Mesenchymal stem cell (in vitro differentiated cells and primary cell): Measurements from ENCODE around the gene NRTN.

Experiments
- DNase-seq: peaks from one replicate; pipeline ENCODE4 v3.0.0-alpha.2; 2013
- H2AFZ ChIP-seq: one replicate; pipeline ENCODE4 v1.6.1; 2013; ENCODE audit warnings: low read depth, mild to moderate bottlenecking, control low read depth, inconsistent platforms, low read length, moderate library complexity
- H2AK5ac ChIP-seq: 2 replicates; pipeline ENCODE4 v1.6.1; 2013; ENCODE audit warnings: low read length, moderate library complexity, mild to moderate bottlenecking, inconsistent platforms; ENCODE audit not compliant: severe bottlenecking
- H2BK120ac ChIP-seq: one replicate; pipeline ENCODE4 v1.6.1; 2013; ENCODE audit warnings: low read depth, mild to moderate bottlenecking, inconsistent platforms, low read length, moderate library complexity
- H2BK12ac ChIP-seq, 2 experiments: one replicate each; pipeline ENCODE4 v1.6.1; 2013; ENCODE audit warnings: inconsistent platforms in 2 of 2, low read length in 2 of 2, mild to moderate bottlenecking in 2 of 2, moderate library complexity in 2 of 2, control low read depth in 1 of 2
- H2BK15ac ChIP-seq: one replicate; pipeline ENCODE4 v1.6.1; 2013; ENCODE audit warnings: mild to moderate bottlenecking, low read depth, inconsistent platforms; ENCODE audit not compliant: poor library complexity, severe bottlenecking
- H2BK5ac ChIP-seq: 2 replicates; pipeline ENCODE4 v1.6.1; 2013; ENCODE audit warnings: low read depth, mild to moderate bottlenecking, low read length, control low read depth, inconsistent platforms; ENCODE audit not compliant: poor library complexity, severe bottlenecking
- H3K14ac ChIP-seq, 2 experiments: one replicate each; pipeline ENCODE4 v1.6.1; 2013; ENCODE audit warnings: inconsistent platforms in 2 of 2, low read length in 2 of 2, control low read depth in 1 of 2, mild to moderate bottlenecking in 1 of 2, moderate library complexity in 1 of 2
- H3K18ac ChIP-seq, 2 experiments: one replicate each; pipeline ENCODE4 v1.6.1; 2013; ENCODE audit warnings: inconsistent platforms in 2 of 2, low read length in 2 of 2, control low read depth in 1 of 2, low read depth in 1 of 2, mild to moderate bottlenecking in 1 of 2
- H3K23ac ChIP-seq, 2 experiments: one replicate each; pipeline ENCODE4 v1.6.1; 2013; ENCODE audit warnings: inconsistent platforms in 2 of 2, low read length in 2 of 2, mild to moderate bottlenecking in 2 of 2, moderate library complexity in 2 of 2, control low read depth in 1 of 2
- H3K27ac ChIP-seq: 2 replicates; pipeline ENCODE4 v1.5.1; 2013; ENCODE audit warnings: mild to moderate bottlenecking, moderate library complexity, low read length, control low read depth, inconsistent platforms; ENCODE audit not compliant: poor library complexity, severe bottlenecking
- H3K27me3 ChIP-seq, 2 experiments: 2 replicates each; pipeline versions ENCODE4 v1.6.1 to v1.7.0; 2013; ENCODE audit warnings: low read length in 2 of 2, mild to moderate bottlenecking in 2 of 2, moderate library complexity in 2 of 2, control low read depth in 1 of 2, inconsistent platforms in 1 of 2; ENCODE audit not compliant: control insufficient read depth in 1 of 2, insufficient read depth in 1 of 2
- H3K36me3 ChIP-seq, 2 experiments: 2 replicates each; pipeline versions ENCODE4 v1.6.1 to v1.7.0; 2013; ENCODE audit warnings: low read length in 2 of 2, control low read depth in 1 of 2, inconsistent platforms in 1 of 2, low read depth in 1 of 2, mild to moderate bottlenecking in 1 of 2; ENCODE audit not compliant: insufficient read depth in 2 of 2, control insufficient read depth in 1 of 2
- H3K4ac ChIP-seq, 2 experiments: one replicate each; pipeline ENCODE4 v1.6.1; 2013; ENCODE audit warnings: inconsistent platforms in 2 of 2, low read length in 2 of 2, mild to moderate bottlenecking in 2 of 2, moderate library complexity in 2 of 2, control low read depth in 1 of 2, low read depth in 1 of 2
- H3K4me1 ChIP-seq: 2 replicates; pipeline ENCODE4 v1.6.1; 2013; ENCODE audit warnings: low read depth, low read length, control low read depth; ENCODE audit not compliant: control insufficient read depth, insufficient read depth
- H3K4me2 ChIP-seq: 2 replicates; pipeline ENCODE4 v1.6.1; 2013; ENCODE audit warnings: low read length, mild to moderate bottlenecking, inconsistent platforms; ENCODE audit not compliant: poor library complexity, severe bottlenecking
- H3K4me3 ChIP-seq, 2 experiments: 2 replicates each; pipeline versions ENCODE4 v1.5.1 to v1.7.0; 2013; ENCODE audit warnings: low read length in 2 of 2, mild to moderate bottlenecking in 2 of 2, control low read depth in 1 of 2, low read depth in 1 of 2; ENCODE audit not compliant: insufficient read depth in 1 of 2
- H3K79me1 ChIP-seq: replicated peaks from 2 replicates; pipeline ENCODE4 v1.6.1; 2013; ENCODE audit warnings: mild to moderate bottlenecking, control low read depth, low read length, inconsistent platforms; ENCODE audit not compliant: poor library complexity, severe bottlenecking
- H3K9ac ChIP-seq: 2 replicates; pipeline ENCODE4 v1.7.0; 2013; ENCODE audit warnings: mild to moderate bottlenecking, low read length, moderate library complexity
- H3K9me3 ChIP-seq: 2 replicates; pipeline ENCODE4 v1.7.0; 2013; ENCODE audit warnings: mild to moderate bottlenecking, low read length; ENCODE audit not compliant: control insufficient read depth
- H4K8ac ChIP-seq: one replicate; pipeline ENCODE4 v1.6.1; 2013; ENCODE audit warnings: inconsistent platforms, mild to moderate bottlenecking, low read length, moderate library complexity
- H4K91ac ChIP-seq: one replicate; pipeline ENCODE4 v1.6.1; 2013; ENCODE audit warnings: mild to moderate bottlenecking, low read length, inconsistent platforms
- WGBS: methylation state at CpG from one replicate; pipeline ENCODE4 v1.1.7; 2013; ENCODE audit warnings: mixed read lengths; 5-methylcytosine and 5-hydroxymethylcytosine counted together

Gene NRTN

GRCh38 chr19:5811117-5811516 lies 6.2 kb downstream of the NRTN start:
- Histone ChIP-seq H3K4me2 (no peak overlapping the region), H3K27ac (no peak overlapping the region), H3K14ac (no peak overlapping the region), H4K91ac (no peak overlapping the region), H3K79me1 (no peaks in the 10 kb centered on the region), H3K27me3 (peaks cover 25 to 30% of the 10 kb centered on the region in 2 experiments), H3K4ac (no peak overlapping the region), H2BK5ac (no peak overlapping the region), H3K18ac (no peak overlapping the region), H3K9me3 (no peaks in the 10 kb centered on the region), H3K36me3 (no peaks in the 10 kb centered on the region), H3K9ac (no peak overlapping the region), H2BK15ac (no peak overlapping the region), H2BK120ac (no peak overlapping the region), H3K4me1 (no peaks in the 10 kb centered on the region), H2BK12ac (no peak overlapping the region), H4K8ac (no peak overlapping the region), H2AFZ (no peak overlapping the region), H2AK5ac (no peak overlapping the region), H3K4me3 (no peak overlapping the region), H3K23ac (no peak overlapping the region)
- no peak for DNase-seq
- 92% methylated on average over 4 of the region's 4 CpGs for WGBS

- no peak overlapping the region for H3K4me2 ChIP-seq
- H3K27ac ChIP-seq = no peak overlapping the region
- no peak overlapping the region for H4K8ac ChIP-seq
- no peak overlapping the region for H3K23ac ChIP-seq
- no peaks in the 10 kb centered on the region for H3K4me1 ChIP-seq
- no peak overlapping the region for H2AK5ac ChIP-seq
- no peak overlapping the region for H2AFZ ChIP-seq
- H3K4me3 ChIP-seq = no peak overlapping the region
- H3K14ac ChIP-seq = no peak overlapping the region
- H3K36me3 ChIP-seq = no peaks in the 10 kb centered on the region
- H2BK12ac ChIP-seq = no peak overlapping the region
- H2BK5ac ChIP-seq = no peak overlapping the region
- no peak overlapping the region for H3K4ac ChIP-seq
- no peak overlapping the region for H3K18ac ChIP-seq
- no peak overlapping the region for H2BK15ac ChIP-seq
- no peak overlapping the region for H2BK120ac ChIP-seq
- 77% methylated on average over 8 of the region's 9 CpGs for WGBS
- no peaks in the 10 kb centered on the region for H3K79me1 ChIP-seq
- H4K91ac ChIP-seq = no peak overlapping the region
- peaks cover 12 to 31% of the 10 kb centered on the region in 2 experiments for H3K27me3 ChIP-seq
- no peak for DNase-seq
- no peaks in the 10 kb centered on the region for H3K9me3 ChIP-seq
- H3K9ac ChIP-seq = no peak overlapping the region
Measured at GRCh38 chr19:5814123-5814851, 9.4 kb downstream of the NRTN start.

GRCh38 chr19:5814852-5815246 lies 10.0 kb downstream of the NRTN start:
- Histone ChIP-seq H2AFZ (no peak overlapping the region), H2AK5ac (no peak overlapping the region), H3K4me2 (no peak overlapping the region), H3K9me3 (no peaks in the 10 kb centered on the region), H3K36me3 (no peaks in the 10 kb centered on the region), H3K23ac (no peak overlapping the region), H4K8ac (no peak overlapping the region), H2BK12ac (no peak overlapping the region), H2BK15ac (no peak overlapping the region), H3K4ac (no peak overlapping the region), H3K27ac (no peak overlapping the region), H3K4me1 (no peaks in the 10 kb centered on the region), H3K9ac (no peak overlapping the region), H4K91ac (no peak overlapping the region), H3K79me1 (no peaks in the 10 kb centered on the region), H3K27me3 (peaks cover 12 to 31% of the 10 kb centered on the region in 2 experiments), H2BK120ac (no peak overlapping the region), H3K18ac (no peak overlapping the region), H2BK5ac (no peak overlapping the region), H3K14ac (no peak overlapping the region), H3K4me3 (no peak overlapping the region)
- 88% methylated on average over 11 of the region's 11 CpGs for WGBS
- DNase-seq = no peak

- H3K4me1 ChIP-seq = peaks cover 2% of the 10 kb centered on the region
- WGBS = 95% methylated on average over 2 of the region's 2 CpGs
Measured at GRCh38 chr19:5817218-5817617, 12.4 kb downstream of the NRTN start.

More at GRCh38 chr19:5817218-5817617, 12.4 kb downstream of the NRTN start:
- peaks cover 12 to 32% of the 10 kb centered on the region in 2 experiments for H3K27me3 ChIP-seq
- H2AK5ac ChIP-seq = no peak overlapping the region
- no peak overlapping the region for H3K4me2 ChIP-seq
- H3K79me1 ChIP-seq = no peaks in the 10 kb centered on the region
- no peaks in the 10 kb centered on the region for H3K9me3 ChIP-seq
- peak overlapping the region in 1 of 2 experiments; percentile 52 for H2BK12ac ChIP-seq
- H3K4ac ChIP-seq = no peak overlapping the region
- H3K14ac ChIP-seq = no peak overlapping the region
- no peak overlapping the region for H3K27ac ChIP-seq
- no peak overlapping the region for H2BK120ac ChIP-seq
- no peak overlapping the region for H4K8ac ChIP-seq
- H2AFZ ChIP-seq = no peak overlapping the region
- no peak overlapping the region for H4K91ac ChIP-seq
- no peak overlapping the region for H2BK5ac ChIP-seq
- H3K9ac ChIP-seq = no peak overlapping the region
- no peak overlapping the region for H3K18ac ChIP-seq
- no peak overlapping the region for H3K23ac ChIP-seq
- no peak overlapping the region for H2BK15ac ChIP-seq
- DNase-seq = no peak
- no peak overlapping the region for H3K4me3 ChIP-seq
- no peaks in the 10 kb centered on the region for H3K36me3 ChIP-seq
